M059J (cell line): Measurements from ENCODE around the gene AMZ2. TPM values are rescaled to one million over a fixed set of nuclear protein-coding genes. Genes with fewer than 3 reads are reported as not detected.
"Not testable (repeated sequence)": the region's sequence is repeated elsewhere in the genome, so short reads cannot be mapped to it uniquely, and the experiment has no call there.

Source experiments
- DNase-seq: peaks from one replicate; pipeline ENCODE4 v3.0.0-alpha.2; 2012; ENCODE audit warnings: low read depth
- total RNA-seq: library from RNA; depleted of rRNA; stranded (reverse); fragments of >200 nt; shearing (Covaris generic); gene quantifications from 2 replicates; pipeline ENCODE4 v1.2.3, GENCODE V29; 2014; rRNA removed

AMZ2 gene
- 96.3 and 118 TPM in 2 replicates for total RNA-seq

DNA sequence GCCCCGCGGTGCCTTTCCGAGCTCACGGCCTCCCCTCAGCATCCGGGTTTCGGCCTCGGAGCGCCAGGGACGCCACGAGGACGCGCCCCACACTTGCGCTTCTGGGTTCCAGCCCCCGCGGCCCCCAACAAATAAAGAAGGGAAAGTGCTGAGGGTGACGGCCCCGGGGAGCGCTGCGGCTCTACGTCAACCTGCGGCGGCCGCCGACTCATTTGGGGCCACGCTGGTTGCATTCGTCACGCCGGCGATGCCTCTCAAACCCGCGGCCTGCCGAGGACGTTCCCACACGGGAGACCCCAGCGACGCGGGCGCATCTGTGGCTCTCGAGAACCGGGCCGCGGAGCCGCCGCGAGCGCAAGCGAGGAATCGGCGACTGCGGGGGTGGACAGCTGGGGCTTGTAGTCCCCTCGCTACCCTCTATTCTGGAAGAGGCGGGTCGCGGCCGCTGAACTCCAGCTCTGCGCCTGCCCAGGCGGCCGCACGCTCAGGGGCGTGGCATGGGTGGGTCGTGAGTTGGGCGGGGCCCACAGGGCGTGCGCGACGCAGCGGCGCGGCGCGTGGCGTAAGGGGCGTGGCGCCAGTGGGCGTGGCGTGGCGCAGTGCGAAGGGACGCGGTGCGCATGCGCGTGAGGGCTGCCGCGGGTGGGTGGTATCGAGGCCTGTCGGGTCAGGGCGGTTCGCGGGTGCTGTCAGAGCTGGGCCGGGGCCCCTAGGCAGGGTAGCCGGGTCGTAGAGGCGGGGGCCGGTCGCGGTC, at the start of gene AMZ2:
Gene AMZ2, plus strand, starts transcription at position 599 of the 754 bp plus-strand sequence. CDS start 2,145 bp downstream, outside the sequence.
- DNase-seq = peak; percentile 86

DNA sequence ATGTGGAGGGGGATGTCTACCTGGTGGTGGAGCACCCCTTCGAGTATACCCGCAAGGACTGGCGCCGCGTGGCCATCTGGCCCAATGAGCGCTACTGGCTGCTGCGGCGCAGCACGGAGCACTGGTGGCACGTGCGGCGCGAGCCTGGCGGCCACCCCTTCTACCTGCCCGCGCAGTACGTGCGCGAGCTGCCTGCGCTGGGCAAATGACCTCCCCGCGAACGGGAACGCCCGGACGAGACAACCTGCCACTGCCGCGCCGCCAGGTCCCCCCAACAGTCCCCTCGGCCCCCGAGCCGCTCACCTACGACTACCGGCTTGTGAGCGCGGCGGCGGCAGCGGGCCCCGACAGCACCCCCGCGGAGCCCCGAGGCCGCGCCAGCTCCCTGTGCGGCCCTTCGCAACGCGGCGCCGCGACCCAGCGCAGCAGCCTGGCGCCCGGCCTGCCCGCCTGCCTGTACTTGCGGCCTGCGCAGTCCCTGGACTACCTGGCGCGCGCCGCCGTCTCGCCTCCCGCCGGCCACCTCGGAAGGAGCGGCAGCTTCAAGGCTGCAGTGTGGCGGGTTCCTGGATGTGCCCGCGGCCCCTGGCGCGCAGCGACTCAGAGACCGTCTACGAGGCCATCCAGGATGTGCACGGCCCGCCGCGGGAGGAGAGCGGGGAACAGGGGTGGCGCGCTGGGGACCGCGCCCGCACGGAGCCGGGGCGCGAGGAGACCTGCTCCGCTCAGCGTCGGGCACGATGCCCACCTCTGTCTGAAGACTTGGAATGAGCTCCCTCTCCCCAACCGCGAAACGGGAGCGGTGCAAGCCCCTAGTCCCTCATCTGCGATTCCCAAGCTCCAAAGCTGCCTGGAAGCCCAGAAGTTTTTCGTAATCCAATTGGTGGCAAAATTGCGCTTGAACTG, 48.7 kb upstream of the AMZ2 start:
- DNase-seq = no peak

- no peak for DNase-seq
Measured at GRCh38 chr17:68199837-68200688, 47.8 kb upstream of the AMZ2 start.

- peak; percentile 60 for DNase-seq
Measured at GRCh38 chr17:68200689-68201417, 47.0 kb upstream of the AMZ2 start.

GRCh38 chr17:68201418-68201771, 46.4 kb upstream of the AMZ2 start:
- not testable (repeated sequence) for DNase-seq

- not testable (repeated sequence) for DNase-seq
Measured at GRCh38 chr17:68202321-68202720, 45.5 kb upstream of the AMZ2 start.

- DNase-seq = no peak
Measured at GRCh38 chr17:68204736-68205135, 43.1 kb upstream of the AMZ2 start.

DNA sequence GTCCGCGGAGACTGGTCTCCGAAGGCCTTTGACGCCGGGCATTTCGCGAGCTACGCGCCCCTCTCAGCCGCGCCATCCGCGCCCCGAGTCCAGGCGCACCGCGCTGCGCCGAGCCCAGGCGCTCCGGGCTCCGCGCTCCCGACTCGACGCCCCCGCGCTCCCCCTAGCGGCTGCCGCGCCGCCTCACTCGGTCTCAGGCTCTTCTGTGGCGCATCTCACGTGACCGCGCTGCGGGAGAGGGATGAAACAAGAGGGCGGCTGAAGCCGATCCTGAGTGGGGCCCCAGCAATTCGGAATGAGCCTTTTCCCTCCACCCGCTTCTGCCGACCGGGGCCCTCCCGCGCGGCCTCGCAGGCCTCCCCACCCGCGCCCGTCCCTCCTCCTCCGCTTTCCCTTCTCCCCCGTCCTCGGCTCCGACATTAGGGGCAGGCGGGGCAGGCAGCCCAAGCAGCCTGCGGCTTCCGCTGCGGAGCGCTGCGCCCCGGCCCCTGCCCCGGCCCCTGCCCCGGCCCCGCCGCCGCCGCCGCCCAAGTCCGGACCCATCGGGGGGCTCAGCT, 42.5 kb upstream of the AMZ2 start:
- DNase-seq = peak; percentile 78

DNA sequence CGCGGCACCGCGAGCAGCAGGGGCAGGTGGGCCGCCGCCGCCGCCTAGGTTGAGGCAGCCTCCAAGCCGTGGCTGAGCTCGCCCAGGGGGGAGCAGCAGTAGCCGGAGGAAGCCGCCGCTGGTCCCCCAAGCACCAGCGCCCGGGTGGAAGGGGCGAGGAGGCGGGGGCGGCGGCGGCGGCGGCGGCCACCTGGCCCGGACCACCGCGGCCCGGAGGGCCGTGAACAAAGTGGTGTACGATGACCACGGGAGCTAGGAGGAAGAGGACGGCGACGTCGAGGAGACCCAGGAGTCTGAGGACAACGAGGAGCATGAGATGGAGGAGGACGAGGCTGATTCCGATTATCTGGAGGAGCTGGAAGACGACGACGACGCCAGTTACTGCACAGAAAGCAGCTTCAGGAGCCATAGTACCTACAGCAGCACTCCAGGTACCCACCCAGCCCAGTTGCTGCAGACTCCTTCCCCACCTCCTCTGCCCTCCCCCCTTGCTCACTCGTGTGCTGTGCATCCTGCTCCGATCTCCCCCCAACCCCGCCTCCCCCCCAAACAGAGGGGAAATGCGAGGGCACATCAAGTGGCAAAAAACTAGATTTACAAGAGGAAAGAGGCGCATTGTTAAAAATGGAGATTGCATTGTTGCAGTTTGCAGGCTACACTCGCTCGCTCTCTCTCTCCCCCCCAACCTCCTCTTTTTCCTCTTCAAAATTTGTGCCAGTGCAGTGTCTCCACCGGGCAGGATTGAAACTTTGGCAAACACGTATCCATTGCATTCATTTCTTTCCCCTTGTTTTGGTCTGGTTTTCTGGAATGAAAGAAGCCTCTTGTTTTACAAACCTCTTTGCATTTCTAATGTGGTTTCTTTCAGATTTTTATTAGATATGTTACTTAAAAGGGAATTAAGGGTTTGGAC, 41.8 kb upstream of the AMZ2 start:
- no peak for DNase-seq

- DNase-seq = no peak
Measured at GRCh38 chr17:68207651-68208253, 40.1 kb upstream of the AMZ2 start.

- not testable (repeated sequence) for DNase-seq
Measured at GRCh38 chr17:68208651-68209050, 39.2 kb upstream of the AMZ2 start.

DNA sequence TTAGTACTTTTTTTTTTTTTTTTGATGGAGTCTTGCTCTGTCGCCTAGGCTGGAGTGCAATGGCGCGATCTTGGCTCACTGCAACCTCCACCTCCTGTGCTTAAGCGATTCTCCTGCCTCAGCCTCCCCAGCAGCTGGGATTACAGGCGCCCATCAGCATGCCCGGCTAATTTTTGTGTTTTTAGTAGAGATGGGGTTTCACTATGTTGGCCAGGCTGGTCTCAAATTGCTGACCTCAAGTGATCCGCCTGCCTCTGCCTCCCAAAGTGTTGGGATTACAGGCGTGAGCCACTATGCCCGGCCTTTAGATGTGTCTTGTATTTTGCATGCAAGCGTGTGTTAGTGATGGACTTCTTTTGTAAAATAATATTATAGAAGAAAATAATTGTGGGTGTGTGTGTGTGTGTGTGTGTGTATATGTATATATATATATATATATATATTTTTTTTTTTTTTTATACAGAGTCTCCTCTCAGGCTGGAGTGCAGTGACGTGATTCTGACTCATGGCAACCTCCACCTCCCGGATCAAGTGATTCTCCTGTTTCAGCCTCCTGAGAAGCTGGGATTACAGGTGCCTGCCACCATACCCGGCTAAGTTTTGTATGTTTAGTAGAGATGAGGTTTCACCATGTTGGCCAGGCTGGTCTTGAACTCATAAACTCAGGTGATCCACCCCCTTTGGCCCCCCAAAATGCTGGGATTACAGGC, 38.5 kb upstream of the AMZ2 start:
- DNase-seq = peak; percentile 35

- no peak for DNase-seq
Measured at GRCh38 chr17:68210570-68211315, 37.1 kb upstream of the AMZ2 start.

GRCh38 chr17:68213428-68214411, 34.1 kb upstream of the AMZ2 start:
- not testable (repeated sequence) for DNase-seq

- not testable (repeated sequence) for DNase-seq
Measured at GRCh38 chr17:68215453-68215852, 32.4 kb upstream of the AMZ2 start.

DNA sequence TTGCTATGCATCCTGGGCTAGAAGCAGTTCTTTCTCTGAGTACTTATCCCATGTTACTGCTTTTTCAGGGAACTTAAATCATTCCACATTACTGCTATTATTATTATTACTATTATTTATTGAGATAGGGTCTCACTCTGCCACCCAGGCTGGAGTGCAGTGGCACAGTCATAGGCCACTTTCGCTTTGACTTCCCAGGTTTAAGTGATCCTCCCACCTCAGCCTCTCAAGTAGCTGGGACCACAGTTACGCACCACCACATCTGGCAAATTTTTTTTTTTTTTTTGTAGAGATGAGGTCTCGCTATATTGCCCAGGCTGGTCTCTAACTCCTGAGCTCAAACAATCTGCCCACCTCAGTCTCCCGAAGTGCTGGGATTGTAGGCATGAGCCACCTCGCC, 28.4 kb upstream of the AMZ2 start:
- DNase-seq = not testable (repeated sequence)

DNA sequence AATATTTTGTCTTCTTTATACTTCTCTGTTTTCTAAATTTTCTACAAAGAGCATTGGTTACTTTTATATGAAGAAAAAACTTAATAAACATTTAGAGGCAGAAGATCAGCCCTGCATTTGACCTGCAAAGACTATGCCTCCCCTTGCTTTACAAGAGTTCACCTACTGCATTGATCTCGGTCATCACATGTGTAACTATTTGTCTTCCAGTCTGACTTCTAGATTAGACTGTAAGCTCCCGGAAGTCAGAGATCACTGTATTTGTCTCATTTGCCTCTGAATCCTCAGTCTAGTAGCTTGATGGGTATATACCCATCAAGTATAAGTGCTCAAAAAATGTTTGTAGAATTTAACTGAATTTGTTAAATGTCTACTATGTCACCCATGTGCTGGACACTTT, 27.7 kb upstream of the AMZ2 start:
- DNase-seq = not testable (repeated sequence)
